Measurements from ENCODE around the gene OR2G6.
"Not testable (repeated sequence)": the region's sequence is repeated elsewhere in the genome, so short reads cannot be mapped to it uniquely, and the experiment has no call there.

OR2G6 gene

GRCh38 chr1:248507773-248508172, at the start of gene OR2G6:
TSS of gene OR2G6 (plus strand) at chr1:248508073. CDS start at chr1:248521647, 13,574 bp downstream.
- not testable (repeated sequence) for DNase-seq

- DNase-seq: not testable (repeated sequence)
Measured at GRCh38 chr1:248459117-248459516, 48.8 kb upstream of the OR2G6 start.

- no peak for DNase-seq
Measured at GRCh38 chr1:248471154-248471553, 36.7 kb upstream of the OR2G6 start.

GRCh38 chr1:248472111-248472510, 35.8 kb upstream of the OR2G6 start:
- DNase-seq: not testable (repeated sequence)

DNA sequence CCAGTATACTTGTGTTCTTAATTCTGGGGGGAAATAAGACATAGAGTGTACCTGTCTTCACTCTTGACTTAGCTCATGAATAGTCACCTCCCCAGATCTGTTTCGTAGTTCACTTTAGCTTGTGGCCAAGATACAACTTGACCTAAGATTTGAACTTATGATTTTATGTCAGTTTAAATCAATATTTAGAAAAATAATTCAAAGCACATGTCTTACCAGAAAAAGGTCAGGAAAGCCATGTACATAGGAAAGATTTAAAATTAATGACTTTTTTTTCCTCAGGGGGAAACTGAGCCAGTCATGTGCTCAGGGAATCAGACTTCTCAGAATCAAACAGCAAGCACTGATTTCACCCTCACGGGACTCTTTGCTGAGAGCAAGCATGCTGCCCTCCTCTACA, 34.8 kb upstream of the OR2G6 start, which contains the start of gene OR2T3:
OR2T3 (plus strand) TSS at position 301 of the 400 bp plus-strand sequence; CDS start at position 301, 0 bp downstream.
- not testable (repeated sequence) for DNase-seq

DNA sequence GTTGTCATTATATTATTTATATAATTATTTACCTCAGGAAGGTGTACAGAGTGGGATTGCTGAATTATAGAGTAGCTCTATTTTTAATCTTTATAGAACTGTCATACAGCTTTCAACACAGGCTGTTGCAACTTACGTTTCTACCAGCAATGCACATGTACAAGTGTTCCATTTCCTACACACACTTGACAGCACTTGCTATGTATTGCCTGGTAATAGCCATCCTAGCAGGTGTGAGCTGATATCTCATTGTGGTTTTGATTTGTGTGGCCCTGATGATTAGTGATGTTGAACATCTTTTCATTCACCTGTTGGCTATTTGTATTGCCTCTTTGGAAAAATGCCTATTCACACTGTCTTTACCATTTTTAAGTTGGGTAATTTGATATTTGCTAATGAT, 32.2 kb upstream of the OR2G6 start:
- DNase-seq: not testable (repeated sequence)

DNA sequence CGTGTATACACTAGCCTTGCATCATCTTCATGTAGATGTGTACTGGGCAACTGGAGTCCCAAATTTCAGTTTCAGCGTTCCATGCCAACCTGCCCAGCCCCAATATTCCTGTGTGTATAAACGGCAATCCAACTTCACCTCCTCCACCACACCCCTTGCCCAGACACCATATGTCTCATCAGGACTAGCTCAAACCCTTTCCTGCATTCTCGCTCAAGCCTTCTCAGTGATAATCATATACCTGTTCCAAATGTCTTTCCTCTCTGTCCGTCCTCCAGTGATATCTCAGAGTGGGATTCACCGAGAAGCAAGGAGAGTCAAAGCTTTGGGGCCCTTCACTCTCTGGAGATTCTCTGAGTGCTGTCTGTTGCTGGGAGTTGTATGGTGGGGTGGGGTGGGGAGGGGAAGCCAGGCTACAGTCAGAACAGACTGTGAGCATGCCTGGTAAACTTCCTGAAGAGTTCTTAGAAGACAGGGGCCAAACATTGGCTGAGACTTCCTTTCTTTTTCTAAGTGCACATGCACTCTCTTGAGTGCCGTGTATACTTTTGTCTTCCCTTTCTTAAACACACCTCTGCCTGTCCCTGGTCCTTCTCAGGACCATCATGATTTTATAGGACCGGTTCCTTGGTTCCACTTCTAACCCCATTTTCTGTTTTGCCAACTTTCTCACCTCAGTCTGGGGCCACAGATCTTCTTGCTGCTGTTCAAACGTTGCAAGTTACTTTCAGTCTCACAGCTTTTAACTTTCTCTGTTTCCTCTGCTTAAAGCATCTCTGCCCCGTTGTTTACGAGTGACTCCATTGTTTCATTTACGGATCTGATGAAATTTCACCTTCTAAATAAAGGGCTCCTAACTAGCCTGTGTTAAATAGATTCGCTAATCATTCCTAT, 25.9 kb upstream of the OR2G6 start:
- DNase-seq: not testable (repeated sequence)

- not testable (repeated sequence) for DNase-seq
Measured at GRCh38 chr1:248488289-248488688, 19.6 kb upstream of the OR2G6 start, which contains the start of gene OR2T5. TSS of gene OR2T5 (plus strand) at chr1:248488589. CDS start at chr1:248488589, 0 bp downstream.

GRCh38 chr1:248496661-248497060, 11.2 kb upstream of the OR2G6 start:
- DNase-seq: not testable (repeated sequence)

DNA sequence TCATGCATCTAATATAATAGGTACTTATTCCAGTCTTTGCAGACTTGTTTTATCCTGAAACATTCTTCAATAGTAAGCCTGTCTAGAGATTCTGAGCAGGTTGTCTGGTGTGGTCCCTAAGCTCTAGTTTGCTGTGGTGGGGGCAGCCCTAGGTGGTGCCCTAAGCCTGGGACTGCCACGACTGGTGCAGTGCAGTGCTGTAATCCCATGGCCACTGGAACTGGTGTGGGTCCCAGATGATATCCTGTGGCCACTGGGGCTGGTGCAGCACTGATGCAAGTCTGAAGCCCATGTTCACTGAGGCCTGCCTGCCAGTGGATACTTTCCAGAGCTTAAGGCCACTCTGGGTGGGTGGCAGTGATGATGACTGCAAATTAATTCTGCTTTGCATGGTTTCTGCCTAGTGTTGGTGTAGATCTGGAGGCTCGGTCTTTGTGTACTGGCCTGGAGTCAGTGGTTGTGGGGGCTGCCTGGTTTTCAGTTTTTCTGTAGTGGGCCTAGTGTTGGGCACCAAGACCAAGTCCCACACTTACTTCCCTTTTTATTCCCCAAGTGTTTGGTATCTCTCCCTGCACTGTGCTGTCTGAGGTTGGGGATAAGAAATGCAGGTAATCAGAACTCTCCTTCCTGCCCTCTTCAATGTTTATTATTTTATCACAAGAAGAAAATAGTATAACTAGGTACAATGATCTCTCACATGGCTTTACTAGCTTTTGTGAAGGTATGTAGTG, 7.4 kb upstream of the OR2G6 start:
- DNase-seq: not testable (repeated sequence)

- not testable (repeated sequence) for DNase-seq
Measured at GRCh38 chr1:248510217-248510616, 2.3 kb downstream of the OR2G6 start.

- no peak for DNase-seq
Measured at GRCh38 chr1:248521856-248522255, 14.0 kb downstream of the OR2G6 start.

- DNase-seq: not testable (repeated sequence)
Measured at GRCh38 chr1:248537449-248537848, 29.6 kb downstream of the OR2G6 start.

DNA sequence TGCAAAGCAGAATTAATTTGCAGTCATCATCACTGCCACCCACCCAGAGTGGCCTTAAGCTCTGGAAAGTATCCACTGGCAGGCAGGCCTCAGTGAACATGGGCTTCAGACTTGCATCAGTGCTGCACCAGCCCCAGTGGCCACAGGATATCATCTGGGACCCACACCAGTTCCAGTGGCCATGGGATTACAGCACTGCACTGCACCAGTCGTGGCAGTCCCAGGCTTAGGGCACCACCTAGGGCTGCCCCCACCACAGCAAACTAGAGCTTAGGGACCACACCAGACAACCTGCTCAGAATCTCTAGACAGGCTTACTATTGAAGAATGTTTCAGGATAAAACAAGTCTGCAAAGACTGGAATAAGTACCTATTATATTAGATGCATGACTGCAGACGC, 39.5 kb downstream of the OR2G6 start:
- not testable (repeated sequence) for DNase-seq

GRCh38 chr1:248551027-248551426, 43.2 kb downstream of the OR2G6 start:
- DNase-seq: not testable (repeated sequence)

DNA sequence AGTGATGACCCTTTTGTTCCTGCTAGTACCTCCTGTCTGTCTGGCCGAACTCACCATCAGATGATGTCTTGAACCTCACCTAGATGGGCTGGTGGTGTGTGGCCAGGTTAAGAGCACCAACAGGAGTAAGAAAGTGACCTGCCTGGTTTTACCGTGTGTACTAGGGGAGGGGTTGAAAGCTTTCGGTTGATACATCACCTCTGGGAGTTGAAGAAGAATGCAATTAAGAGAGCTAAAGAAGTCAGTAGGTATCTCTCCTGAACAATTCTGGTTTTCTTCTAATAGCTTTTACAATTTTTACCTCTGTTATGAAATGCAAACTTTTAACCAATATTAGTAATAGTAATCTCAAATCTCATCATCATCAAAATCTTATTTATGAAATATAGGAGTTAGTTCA, 54.8 kb downstream of the OR2G6 start, which contains the start of gene OR2T29:
OR2T29 (minus strand) TSS at position 101 of the 400 bp plus-strand sequence. CDS start 3,281 bp downstream, outside the sequence.
- not testable (repeated sequence) for DNase-seq

GRCh38 chr1:248565530-248566373, 57.9 kb downstream of the OR2G6 start:
- not testable (repeated sequence) for DNase-seq

GRCh38 chr1:248569049-248569448, 61.2 kb downstream of the OR2G6 start:
- not testable (repeated sequence) for DNase-seq

DNA sequence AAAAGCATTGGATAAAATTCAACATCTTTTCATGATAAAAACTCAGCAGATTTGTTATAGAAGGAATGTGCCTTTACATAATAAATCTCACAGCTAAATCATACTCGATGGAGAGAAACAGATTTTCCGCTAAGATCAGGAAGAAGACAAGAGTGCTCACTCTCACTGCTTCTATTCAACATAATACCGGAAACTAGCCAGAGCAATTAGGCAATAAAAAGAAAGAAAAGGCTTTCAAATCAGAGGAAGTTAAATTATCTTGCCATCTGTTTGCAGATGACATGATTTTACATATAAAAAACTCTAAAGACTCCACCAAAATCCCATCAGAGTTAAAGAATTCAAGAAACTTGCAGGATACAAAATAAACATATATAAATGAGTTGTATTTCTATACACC, 62.9 kb downstream of the OR2G6 start:
- not testable (repeated sequence) for DNase-seq

- DNase-seq: not testable (repeated sequence)
Measured at GRCh38 chr1:248572049-248572448, 64.2 kb downstream of the OR2G6 start.

GRCh38 chr1:248573856-248574255, 66.0 kb downstream of the OR2G6 start:
- DNase-seq: not testable (repeated sequence)

DNA sequence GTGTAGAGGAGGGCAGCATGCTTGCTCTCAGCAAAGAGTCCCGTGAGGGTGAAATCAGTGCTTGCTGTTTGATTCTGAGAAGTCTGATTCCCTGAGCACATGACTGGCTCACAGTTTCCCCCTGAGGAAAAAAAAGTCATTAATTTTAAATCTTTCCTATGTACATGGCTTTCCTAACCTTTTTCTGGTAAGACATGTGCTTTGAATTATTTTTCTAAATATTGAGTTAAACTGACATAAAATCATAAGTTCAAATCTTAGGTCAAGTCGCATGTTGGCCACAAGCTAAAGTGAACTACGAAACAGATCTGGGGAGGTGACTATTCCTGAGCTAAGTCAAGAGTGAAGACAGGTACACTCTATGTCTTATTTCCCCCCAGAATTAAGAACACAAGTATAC, 66.8 kb downstream of the OR2G6 start, which contains the start of gene OR2T34:
OR2T34 (minus strand) TSS at position 101 of the 400 bp plus-strand sequence; CDS start at position 101, 0 bp downstream.
- not testable (repeated sequence) for DNase-seq
